GM19395 (cell line): ENCODE measurements around the gene TMEM138.
"Not testable (repeated sequence)": the region's sequence is repeated elsewhere in the genome, so short reads cannot be mapped to it uniquely, and the experiment has no call there.

ENCODE experiments used
- ATAC-seq: cut with Tn5 transposase; IDR thresholded peaks from one replicate; pipeline ENCODE4 v1.9.1; 2021; ENCODE audit warnings: mild to moderate bottlenecking, moderate library complexity; ENCODE audit not compliant: unreplicated experiment

TMEM138 gene

GRCh38 chr11:61362542-61362875 lies 335 bp downstream of the TMEM138 start:
- peak; percentile 5 for ATAC-seq

DNA sequence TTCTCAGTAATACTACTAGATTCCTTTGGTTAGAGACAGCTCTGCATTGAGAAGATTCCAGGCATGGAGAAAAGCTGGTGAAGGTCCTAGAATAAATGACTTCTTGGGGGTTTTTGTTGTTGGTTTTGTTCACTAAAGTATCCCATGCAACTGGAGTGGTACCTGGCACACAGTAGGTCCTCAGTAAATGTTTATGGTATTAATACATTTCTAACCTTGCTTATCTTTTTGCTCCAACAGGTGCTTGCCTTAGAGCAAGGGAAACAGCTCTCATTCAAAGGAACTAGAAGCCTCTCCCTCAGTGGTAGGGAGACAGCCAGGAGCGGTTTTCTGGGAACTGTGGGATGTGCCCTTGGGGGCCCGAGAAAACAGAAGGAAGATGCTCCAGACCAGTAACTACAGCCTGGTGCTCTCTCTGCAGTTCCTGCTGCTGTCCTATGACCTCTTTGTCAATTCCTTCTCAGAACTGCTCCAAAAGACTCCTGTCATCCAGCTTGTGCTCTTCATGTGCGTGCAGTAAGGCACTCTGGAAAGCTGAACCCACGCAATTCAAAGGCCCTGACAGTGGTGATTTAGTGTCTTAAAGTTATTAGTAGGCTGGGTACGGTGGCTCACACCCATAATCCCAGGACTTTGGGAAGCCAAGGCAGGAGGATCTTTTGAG lies 2.0 kb downstream of the TMEM138 start:
- ATAC-seq: no peak

DNA sequence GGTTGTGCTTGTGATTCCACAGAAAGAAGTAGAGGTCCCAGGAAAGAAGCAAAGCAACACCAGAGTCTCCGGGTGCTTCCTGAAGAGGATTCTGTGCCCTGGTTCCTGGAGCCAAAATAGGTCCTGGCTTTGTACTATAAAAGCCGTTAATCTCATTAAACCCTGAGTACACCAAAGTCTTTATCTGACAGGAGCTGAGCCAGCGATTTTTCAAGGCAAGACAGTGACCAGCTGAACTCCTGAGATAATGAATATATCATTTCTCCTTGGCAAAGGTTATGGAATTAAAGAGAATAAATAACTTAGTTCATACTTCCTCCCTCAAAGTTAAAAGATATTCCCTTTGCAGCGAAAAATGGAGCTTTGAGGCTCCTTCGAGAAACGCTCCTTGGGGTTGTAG lies 5.2 kb downstream of the TMEM138 start:
- no peak for ATAC-seq

DNA sequence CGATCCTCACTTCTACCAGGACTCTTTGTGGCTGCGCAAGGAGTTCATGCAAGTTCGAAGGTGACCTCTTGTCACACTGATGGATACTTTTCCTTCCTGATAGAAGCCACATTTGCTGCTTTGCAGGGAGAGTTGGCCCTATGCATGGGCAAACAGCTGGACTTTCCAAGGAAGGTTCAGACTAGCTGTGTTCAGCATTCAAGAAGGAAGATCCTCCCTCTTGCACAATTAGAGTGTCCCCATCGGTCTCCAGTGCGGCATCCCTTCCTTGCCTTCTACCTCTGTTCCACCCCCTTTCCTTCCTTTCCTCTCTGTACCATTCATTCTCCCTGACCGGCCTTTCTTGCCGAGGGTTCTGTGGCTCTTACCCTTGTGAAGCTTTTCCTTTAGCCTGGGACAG lies 6.5 kb downstream of the TMEM138 start:
- ATAC-seq: no peak

- ATAC-seq: no peak
These were observed 7.5 kb downstream of the TMEM138 start for GRCh38 chr11:61369372-61370348.

- no peak for ATAC-seq
These were observed 8.3 kb downstream of the TMEM138 start for GRCh38 chr11:61370349-61371005.

GRCh38 chr11:61372659-61373420 lies 10.7 kb downstream of the TMEM138 start:
- no peak for ATAC-seq

DNA sequence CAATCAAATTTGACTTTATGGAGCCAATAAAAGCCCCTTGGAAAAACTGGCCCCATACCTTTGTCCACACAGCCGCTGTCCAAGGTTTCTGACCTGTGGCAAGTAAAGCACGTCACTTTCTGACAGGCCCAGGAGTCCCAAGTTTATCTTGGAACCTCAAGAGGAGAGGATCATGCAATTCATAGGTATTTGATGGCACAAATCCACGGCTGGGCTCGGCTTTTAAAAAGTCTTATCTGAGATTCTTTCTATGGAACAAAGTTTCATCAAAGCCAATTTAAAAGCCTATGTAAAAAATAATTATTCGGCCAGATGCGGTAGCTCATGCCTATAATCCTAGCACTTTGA lies 13.6 kb downstream of the TMEM138 start:
- ATAC-seq: no peak

- ATAC-seq: no peak
These were observed 15.4 kb downstream of the TMEM138 start for GRCh38 chr11:61377461-61378160.

DNA sequence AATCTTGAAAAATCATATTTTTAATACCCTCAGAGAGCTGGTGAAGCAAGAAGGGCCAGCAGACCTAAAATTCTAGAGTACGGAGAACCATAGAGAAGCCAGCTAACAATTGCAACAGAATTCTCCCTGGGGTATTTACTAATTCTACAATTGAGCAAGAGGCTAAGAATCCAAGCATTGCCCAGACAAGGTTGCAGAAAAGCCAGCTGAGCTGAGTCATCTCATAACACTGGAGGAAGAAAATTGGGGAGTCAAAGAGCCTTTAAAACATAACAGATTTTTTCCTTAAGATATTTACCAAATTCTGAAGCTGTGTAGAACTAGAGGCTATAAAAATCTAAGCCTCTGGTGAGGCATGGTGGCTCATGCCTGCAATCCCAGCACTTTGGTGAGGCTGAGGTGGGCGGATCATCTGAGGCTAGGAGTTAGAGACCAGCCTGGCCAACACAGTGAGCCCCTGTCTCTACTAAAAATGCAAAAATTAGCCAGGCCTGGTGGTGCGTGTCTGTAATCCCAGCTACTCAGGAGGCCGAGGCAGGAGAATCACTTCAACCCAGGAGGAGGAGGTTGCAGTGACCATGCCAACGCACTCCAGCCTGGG lies 16.6 kb downstream of the TMEM138 start:
- no peak for ATAC-seq

DNA sequence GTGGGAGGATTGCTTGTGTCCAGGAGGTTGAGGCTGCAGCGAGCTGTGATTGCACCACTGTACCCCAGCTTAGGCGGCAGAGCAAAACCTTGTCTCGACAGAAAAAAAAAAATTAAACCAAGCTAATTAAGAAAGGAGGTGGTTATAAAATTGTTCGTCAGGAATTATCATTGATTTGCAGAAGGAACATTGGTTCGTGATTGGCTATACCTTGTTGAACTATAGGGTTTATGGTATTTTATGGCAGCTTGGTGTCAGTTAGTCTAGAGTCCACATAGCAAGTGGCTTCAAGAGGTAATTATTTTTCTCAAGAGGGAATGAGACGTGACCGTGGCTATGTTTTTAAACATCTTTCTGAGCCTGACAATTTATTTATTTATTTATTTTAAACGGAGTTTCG lies 18.7 kb downstream of the TMEM138 start:
- no peak for ATAC-seq

DNA sequence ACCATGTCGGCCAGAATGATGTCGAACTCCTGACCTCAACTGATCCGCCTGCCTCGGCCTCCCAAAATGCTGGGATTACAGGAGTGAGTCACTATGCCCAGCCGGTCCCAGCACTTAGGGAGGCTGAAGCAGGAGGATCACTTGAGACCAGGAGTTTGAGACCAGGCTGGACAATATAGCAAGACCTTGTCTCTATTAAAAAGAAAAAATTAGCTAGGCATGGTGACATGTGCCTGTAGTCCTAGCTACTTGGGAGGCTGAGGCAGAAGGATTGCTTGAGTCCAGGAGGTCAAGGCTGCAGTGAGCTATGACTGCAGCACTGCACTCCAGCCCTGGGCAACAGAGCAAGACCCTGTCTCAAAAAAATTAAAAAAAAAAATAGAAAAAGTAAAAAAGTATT lies 21.7 kb downstream of the TMEM138 start:
- ATAC-seq: not testable (repeated sequence)

DNA sequence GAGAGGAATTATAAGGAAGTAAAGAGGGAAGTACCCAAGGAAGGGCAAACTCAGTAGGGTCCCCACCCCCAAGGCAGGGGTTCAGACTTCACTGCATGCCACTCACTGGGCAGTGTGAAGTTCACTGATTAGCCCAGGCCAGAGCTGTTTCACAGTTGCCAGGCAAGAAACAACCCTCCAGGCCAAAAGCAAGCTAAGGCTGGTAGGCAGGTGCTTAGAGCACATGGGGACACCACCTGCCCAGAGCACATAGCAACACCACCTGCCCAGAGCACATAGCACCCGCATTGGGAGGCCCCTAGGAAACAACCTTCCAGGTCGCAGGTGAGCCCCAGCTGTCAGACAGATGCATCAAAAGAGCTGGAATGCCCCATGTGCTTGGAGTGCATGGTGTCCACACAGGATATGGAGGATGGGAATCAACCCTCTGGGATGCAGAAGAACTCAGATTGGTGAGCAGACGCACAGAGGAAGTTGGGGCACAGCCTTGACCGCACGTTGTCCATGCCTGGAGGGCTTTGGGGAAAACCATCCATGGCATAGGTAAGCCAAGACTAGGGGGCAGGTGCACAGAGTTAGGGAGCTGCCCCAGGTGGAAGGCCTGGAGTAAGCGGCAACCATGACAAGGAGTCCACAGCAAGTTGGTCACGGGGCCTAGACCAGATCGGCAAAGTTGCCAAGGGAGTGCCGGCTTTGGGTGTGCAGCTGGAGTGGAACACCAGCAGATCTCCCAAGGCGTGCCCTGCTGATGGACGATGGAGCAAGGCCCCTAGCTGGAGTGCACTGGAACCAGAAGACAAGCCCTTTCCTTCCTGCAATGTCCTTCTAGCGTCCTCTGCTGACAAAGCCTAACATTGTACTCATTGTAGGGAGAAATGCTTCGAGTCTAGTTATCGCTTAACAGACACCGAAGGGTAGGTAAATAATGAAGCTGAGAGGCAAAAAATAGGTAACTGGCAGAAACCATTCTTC lies 22.4 kb downstream of the TMEM138 start:
- ATAC-seq: no peak

- no peak for ATAC-seq
These were observed 28.0 kb downstream of the TMEM138 start for GRCh38 chr11:61390161-61390560.

- peak; percentile 38 for ATAC-seq
These were observed 30.9 kb downstream of the TMEM138 start for GRCh38 chr11:61392981-61393595.

DNA sequence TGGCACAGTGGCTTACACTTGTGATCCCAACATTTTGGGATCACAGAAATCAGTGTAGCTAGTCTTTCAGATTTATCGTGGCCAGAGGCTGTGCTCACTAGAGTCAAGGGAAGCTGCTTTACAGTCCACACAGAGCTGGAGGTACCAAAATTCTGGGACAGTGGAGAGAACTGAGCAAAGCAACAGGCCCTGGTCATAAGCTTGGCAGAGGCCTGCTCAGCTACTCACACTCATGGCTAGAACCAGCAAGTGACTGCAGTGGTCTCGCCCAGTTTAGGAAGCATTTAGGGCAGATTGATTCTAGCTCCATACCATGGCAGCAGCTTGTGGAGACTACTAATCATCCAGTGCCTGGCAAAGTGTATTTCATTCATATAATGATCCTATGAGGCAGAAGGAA lies 39.0 kb downstream of the TMEM138 start:
- no peak for ATAC-seq

DNA sequence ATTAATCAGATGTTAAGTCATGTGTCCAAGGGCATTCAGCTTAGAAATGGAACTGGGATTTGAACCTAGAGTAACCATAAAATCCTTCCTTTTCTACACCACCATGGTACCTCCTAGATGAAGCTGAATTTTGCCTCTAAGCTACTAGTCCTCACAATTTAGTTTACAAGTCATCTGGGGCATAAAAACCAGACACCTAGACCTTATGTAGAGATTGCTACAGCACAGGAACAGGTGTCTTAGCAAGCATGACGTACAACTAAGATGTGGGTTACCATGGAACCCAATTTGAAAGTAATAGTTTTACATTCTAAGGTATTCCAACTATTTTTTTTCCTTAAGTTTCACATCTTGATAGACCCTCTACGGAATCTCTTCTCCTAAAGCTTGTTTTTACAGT lies 39.4 kb downstream of the TMEM138 start:
- no peak for ATAC-seq

DNA sequence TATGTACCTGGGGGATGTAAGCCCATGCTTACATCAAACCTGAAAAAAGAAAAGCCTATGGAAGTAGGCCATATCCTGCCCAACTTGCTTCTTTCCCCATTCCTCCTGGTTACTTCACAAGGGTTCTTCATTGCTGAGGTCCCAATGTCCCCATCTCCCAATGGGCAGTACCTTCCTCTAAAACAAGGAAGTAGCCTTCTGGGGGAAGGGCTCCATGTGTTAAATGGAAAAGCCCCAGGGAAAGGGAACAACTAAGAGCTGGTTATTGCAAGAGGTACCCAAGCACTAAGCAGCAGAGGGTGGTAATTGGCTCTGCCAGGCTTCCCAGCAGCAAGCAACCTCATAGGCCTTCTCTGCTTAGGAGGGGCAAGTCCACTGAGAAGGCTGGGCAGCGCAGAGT lies 41.5 kb downstream of the TMEM138 start:
- no peak for ATAC-seq

GRCh38 chr11:61404103-61404502 lies 41.9 kb downstream of the TMEM138 start:
- no peak for ATAC-seq
